Mucosa of descending colon (tissue), 3 donors: ENCODE results near the gene CRIP3. TPM values are rescaled to one million over a fixed set of nuclear protein-coding genes. Genes with fewer than 3 reads are reported as not detected.

ENCODE experiments used
- ATAC-seq: fragments of 200-7000 bp; cut with Tn5 transposase; one replicate; pipeline ENCODE4 v1.9.1; 2020; ENCODE audit warnings: mild to moderate bottlenecking, moderate library complexity
- DNase-seq, 3 donors: peaks; one replicate each; pipeline ENCODE4 v3.0.0-alpha.2; 2020
- H3K36me3 ChIP-seq: fragments of 200-600 bp; one replicate; pipeline ENCODE4 v1.8.0; 2021; ENCODE audit warnings: low read depth, mild to moderate bottlenecking
- H3K4me1 ChIP-seq: fragments of 200-600 bp; one replicate; pipeline ENCODE4 v1.8.0; 2021; ENCODE audit warnings: low read depth, mild to moderate bottlenecking
- H3K4me3 ChIP-seq: fragments of 200-600 bp; one replicate; pipeline ENCODE4 v1.8.0; 2021; ENCODE audit warnings: mild to moderate bottlenecking
- H3K9me3 ChIP-seq: fragments of 200-600 bp; one replicate; pipeline ENCODE4 v1.8.0; 2021; ENCODE audit warnings: mild to moderate bottlenecking
- intact Hi-C, 2 donors: fragments of 100-400 bp; cut with DNase I in 1 of 2; cut with micrococcal nuclease in 1 of 2; formaldehyde crosslinking; loops; one replicate each; pipeline versions ENCODE4 v1.11.0 to v1.11.1; 2022; cut with DNase I, micrococcal nuclease
- total RNA-seq, 3 donors: library from RNA; stranded (reverse); fragmentation: NEBNext Ultra II Directional in 2 of 3; extraction: Animal tissue kit (Norgen Biotek cat#: 25700) in 2 of 3; gene quantifications; one replicate each; pipeline versions ENCODE4 v1.2.1 to v1.2.4, GENCODE V29; 2021 to 2023
- TF ChIP-seq, protein P1 (sequence below): fragments of 200-600 bp; IDR thresholded peaks from one replicate; pipeline ENCODE4 v1.8.0; 2022; ENCODE audit warnings: antibody characterized with exemption, mild to moderate bottlenecking
- donor health status: DM: no; HTN: no; CAD: no; lungs with moderate emphysema.
- donor health status: DM: no; HTN: no; CAD: no.
- donor health status: DM: no; HTN: yes; CAD: no.

Gene CRIP3
- total RNA-seq, 3 donors from 2014 or later, result 0.77 to 1.8 (median 1.3) TPM

DNA sequence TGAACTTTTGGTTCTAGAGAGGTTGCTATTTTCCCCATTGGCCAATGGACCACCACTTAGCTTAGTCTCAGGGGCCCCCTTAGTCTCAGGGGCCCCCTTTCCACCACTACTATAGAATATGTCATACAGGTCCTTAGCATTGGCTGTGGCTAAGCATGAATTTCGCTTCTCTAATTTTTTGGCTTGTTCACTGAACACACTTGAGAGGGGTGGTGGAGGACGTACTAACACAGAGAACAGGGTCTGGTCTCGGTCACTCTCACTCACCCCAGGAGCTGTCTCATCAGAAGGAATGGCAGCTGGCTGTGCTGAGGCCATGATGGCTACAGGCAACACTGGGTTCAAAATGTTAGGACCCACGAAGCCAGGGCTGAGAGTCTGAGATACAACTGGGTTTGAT, 30.5 kb upstream of the CRIP3 start:
- no peak for DNase-seq
- intact Hi-C loops, result loop anchor here (5.0 to 10.0 kb wide), 2 partner anchors 74 to 77 kb away; no protein-coding TSS in a partner anchor
- Histone ChIP-seq H3K9me3 (no peaks in the 10 kb centered on the region), H3K36me3 (no peaks in the 10 kb centered on the region), H3K4me3 (no peak overlapping the region), H3K4me1 (peaks cover 7% of the 10 kb centered on the region)
- TF ChIP-seq, protein P1, sequence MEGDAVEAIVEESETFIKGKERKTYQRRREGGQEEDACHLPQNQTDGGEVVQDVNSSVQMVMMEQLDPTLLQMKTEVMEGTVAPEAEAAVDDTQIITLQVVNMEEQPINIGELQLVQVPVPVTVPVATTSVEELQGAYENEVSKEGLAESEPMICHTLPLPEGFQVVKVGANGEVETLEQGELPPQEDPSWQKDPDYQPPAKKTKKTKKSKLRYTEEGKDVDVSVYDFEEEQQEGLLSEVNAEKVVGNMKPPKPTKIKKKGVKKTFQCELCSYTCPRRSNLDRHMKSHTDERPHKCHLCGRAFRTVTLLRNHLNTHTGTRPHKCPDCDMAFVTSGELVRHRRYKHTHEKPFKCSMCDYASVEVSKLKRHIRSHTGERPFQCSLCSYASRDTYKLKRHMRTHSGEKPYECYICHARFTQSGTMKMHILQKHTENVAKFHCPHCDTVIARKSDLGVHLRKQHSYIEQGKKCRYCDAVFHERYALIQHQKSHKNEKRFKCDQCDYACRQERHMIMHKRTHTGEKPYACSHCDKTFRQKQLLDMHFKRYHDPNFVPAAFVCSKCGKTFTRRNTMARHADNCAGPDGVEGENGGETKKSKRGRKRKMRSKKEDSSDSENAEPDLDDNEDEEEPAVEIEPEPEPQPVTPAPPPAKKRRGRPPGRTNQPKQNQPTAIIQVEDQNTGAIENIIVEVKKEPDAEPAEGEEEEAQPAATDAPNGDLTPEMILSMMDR, result no peak
- ATAC-seq, result no peak

DNA sequence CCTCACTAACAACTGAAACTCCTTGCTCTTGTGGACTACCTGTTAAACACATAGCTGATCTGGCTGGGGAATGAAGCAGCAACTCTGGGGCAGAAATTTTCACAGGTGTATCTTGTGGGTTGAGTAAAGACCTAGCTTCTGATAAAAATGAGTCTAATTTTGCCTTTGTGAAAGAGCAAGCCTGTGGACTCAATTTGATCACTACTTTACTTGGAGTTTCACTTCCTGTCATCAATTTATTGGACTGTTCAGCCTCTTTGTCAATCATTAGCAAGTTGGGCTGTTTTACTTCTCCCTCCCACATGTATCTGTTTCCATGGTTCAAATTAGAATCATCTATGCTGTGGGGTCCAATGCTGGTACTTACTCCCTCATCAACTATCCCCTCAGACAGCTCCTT, 29.6 kb upstream of the CRIP3 start:
- intact Hi-C loops, result loop anchor here (5.0 to 10.0 kb wide), 2 partner anchors 73 to 76 kb away; no protein-coding TSS in a partner anchor
- no peak for ATAC-seq

DNA sequence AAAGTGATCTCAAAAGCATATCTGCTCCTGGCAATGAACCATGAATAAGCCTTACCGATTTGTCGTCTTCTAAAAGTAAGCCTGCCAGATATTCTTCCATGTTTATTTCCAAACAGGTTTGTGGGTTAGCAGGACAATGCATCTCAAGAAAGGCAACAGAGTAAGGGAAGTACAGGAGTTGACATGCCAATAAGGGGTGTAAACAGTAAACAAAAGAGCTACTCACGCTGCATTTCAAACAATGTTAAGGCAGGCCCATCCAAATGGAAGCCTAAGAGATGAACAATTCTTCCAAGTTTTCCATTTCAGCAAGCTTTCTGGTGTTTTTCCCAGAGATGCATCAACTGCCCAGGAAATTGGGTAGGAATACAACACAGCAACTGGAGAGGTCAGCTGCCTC, 27.8 kb upstream of the CRIP3 start:
- no peak for DNase-seq
- Histone ChIP-seq H3K4me1 (peaks cover 7% of the 10 kb centered on the region), H3K9me3 (no peaks in the 10 kb centered on the region), H3K36me3 (no peaks in the 10 kb centered on the region), H3K4me3 (no peak overlapping the region)
- ATAC-seq, result no peak
- intact Hi-C loops, result loop anchor here (5.0 to 10.0 kb wide), 2 partner anchors 72 to 74 kb away; no protein-coding TSS in a partner anchor
- TF ChIP-seq, protein P1, result no peak

More for the DNA sequence above, 29.6 kb upstream of the CRIP3 start:
- Histone ChIP-seq H3K4me3 (no peak overlapping the region), H3K9me3 (no peaks in the 10 kb centered on the region), H3K4me1 (peaks cover 7% of the 10 kb centered on the region), H3K36me3 (no peaks in the 10 kb centered on the region)
- DNase-seq, result no peak
- TF ChIP-seq, protein P1, result no peak

DNA sequence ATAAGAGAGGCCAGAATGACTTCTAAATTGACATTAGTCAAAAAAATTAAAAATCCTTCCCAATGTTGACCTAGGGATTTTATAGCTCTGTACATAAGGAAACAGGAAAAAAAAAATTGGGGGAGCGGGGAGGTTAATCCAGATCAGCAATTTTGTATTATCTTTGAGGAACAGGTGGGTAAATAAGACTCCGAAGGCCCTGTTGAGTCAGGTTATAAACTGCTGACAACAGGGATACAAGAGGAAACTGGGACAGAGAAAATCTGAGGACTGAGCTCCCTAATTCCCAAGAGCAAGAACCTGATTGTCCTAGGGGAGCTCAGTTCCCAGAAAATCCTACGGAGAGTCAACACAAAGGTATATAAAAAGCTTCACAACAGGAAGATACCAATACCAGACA, 26.8 kb upstream of the CRIP3 start:
- no peaks in the 10 kb centered on the region for H3K36me3 ChIP-seq
- H3K9me3 ChIP-seq, result no peaks in the 10 kb centered on the region
- DNase-seq (peak in 1 of 3 donors; percentile 12), ATAC-seq (peak; percentile 90)
- H3K4me3 ChIP-seq, result no peak overlapping the region
- intact Hi-C loops, result loop anchor here (5.0 to 10.0 kb wide), 2 partner anchors 71 to 73 kb away; no protein-coding TSS in a partner anchor
- H3K4me1 ChIP-seq, result peaks cover 7% of the 10 kb centered on the region
- TF ChIP-seq, protein P1, result no peak

DNA sequence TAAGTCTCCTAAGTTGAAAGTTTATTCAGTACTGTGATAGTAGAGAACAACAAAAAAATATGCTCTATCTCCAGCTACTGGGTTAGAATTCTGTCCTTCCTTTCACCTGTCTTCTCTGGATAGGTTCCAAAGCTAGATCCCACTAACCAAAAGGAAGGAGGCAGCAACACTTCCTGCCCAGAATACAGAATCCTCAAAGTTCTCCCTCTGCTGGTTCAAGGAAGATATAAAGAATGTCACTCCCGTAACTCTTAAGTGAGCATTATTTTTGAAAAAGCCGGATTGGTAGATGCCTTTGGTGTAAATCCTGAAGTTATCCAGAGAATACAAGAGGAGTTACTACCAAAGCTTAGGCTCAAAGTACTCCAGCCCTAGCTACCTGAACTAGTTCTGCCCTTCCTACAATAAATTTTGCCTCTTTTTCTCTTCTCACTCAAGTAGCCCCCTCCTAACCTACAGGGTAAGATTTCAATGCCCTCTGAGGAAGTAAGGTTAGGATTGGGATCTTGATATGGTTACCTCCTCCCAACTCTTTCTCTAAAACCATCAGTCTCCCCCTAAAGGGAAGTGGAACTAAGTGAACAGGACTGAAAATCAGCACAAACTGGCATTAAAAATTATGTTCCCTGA, 26.0 kb upstream of the CRIP3 start:
- Histone ChIP-seq H3K36me3 (no peaks in the 10 kb centered on the region), H3K9me3 (no peaks in the 10 kb centered on the region), H3K4me3 (no peak overlapping the region), H3K4me1 (peaks cover 7% of the 10 kb centered on the region)
- ATAC-seq (peak; percentile 82), DNase-seq (peak in 1 of 3 donors; percentile 20)
- TF ChIP-seq, protein P1, result peak; percentile 26
- intact Hi-C loops, result loop anchor here (5.0 to 10.0 kb wide), 2 partner anchors 70 to 72 kb away; no protein-coding TSS in a partner anchor
